ENCODE measurements around the gene DPYD.

- TF ChIP-seq, protein P1, sequence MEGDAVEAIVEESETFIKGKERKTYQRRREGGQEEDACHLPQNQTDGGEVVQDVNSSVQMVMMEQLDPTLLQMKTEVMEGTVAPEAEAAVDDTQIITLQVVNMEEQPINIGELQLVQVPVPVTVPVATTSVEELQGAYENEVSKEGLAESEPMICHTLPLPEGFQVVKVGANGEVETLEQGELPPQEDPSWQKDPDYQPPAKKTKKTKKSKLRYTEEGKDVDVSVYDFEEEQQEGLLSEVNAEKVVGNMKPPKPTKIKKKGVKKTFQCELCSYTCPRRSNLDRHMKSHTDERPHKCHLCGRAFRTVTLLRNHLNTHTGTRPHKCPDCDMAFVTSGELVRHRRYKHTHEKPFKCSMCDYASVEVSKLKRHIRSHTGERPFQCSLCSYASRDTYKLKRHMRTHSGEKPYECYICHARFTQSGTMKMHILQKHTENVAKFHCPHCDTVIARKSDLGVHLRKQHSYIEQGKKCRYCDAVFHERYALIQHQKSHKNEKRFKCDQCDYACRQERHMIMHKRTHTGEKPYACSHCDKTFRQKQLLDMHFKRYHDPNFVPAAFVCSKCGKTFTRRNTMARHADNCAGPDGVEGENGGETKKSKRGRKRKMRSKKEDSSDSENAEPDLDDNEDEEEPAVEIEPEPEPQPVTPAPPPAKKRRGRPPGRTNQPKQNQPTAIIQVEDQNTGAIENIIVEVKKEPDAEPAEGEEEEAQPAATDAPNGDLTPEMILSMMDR (IDR thresholded peaks at IDR 0.05; ENCODE audit: low read length): no peak
- no peak for TF ChIP-seq EZH2 (IDR thresholded peaks at IDR 0.05; ENCODE audit: borderline replicate concordance, low read length)
These were observed 536.4 kb downstream of the DPYD start for GRCh38 chr1:97384294-97384968.

Measured in OCI-LY1 (cell line).